ENCODE data around the gene KLF1. TPM values are rescaled to one million over a fixed set of nuclear protein-coding genes. Genes with fewer than 3 reads are reported as not detected.
A peak's percentile ranks its signal among the peaks of the same experiment; 100 is the strongest.

KLF1 gene
- total and polyA plus RNA-seq, 2 of the 8 experiments (the other 6 are each of a cell fraction or from before 2014, with no cell fraction given), result 0.84 to 0.91 TPM

DNA sequence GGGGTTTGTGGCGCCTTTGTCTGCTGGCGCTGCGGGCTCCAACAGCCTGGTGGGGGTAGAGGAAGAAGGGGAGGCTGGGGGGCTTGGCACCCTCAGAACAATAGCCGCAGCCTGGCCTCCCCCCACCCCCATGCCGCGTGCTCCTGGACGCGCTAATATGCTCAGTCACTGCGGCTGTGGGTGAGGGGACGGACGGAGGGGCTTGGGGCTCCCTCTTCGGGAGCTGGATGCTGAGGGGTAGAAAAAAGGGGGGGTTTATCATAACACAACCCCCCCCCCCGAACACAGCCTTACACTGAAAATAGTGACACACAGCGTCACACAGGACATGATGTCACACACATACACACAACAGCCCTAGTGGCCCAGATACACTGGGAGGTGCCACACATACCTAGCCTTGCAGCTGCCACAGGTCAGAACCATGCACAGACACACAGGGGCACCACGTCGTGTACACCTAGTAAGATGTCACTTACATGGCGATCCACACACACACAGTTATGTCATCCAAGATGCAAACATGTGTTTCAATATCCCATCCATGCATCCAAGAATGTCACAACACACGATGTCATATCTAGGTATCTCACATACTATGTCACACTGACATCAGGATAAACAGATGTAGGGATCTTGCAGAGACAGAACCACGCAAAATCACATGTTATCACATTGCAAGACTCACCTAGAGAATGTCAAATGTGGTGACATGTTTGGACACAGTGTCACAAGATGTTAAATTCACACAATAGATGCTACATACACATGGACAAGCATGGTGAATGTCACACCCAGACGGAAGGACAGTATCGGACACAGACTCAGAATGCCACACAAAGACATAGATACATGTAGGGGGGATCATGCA lies 47.9 kb downstream of the KLF1 start:
- H3K9me3 ChIP-seq (ENCODE audit: insufficient read depth in 2 of 2, low read depth in 1 of 2, low read length in 1 of 2), result no peaks in the 10 kb centered on the region
- no peak overlapping the region for H2BK5ac ChIP-seq (ENCODE audit: low read depth, low read length)
- peaks cover 8 to 42% (median 19%) of the 10 kb centered on the region in 4 experiments for H3K4me1 ChIP-seq (replicated peaks in 1 of 4; ENCODE audit: control insufficient read depth in 3 of 4, insufficient read depth in 4 of 4, low read length in 3 of 4)
- H3K4me2 ChIP-seq (ENCODE audit: insufficient read depth in 1 of 2, low read depth in 2 of 2, low read length in 2 of 2), result peak overlapping the region; percentile 73 to 75
- H3K36me3 ChIP-seq (ENCODE audit: control insufficient read depth in 2 of 4, insufficient read depth in 4 of 4, low read length in 3 of 4), result peaks cover 0 to 3% (median 0%) of the 10 kb centered on the region in 4 experiments; a peak in 1 of 8 replicates
- H4K91ac ChIP-seq (replicated peaks; ENCODE audit: insufficient read length, low read length), result no peak overlapping the region
- no peak overlapping the region for H3K27ac ChIP-seq (ENCODE audit: low read depth, low read length)
- H3K23me2 ChIP-seq (ENCODE audit: low read depth, low read length), result peaks cover 25% of the 10 kb centered on the region
- H3K56ac ChIP-seq (replicated peaks; ENCODE audit: insufficient read length, low read depth, low read length), result no peak overlapping the region
- H3K18ac ChIP-seq (ENCODE audit: extremely low read depth, low read length), result no peak overlapping the region
- no peak overlapping the region for H2BK20ac ChIP-seq (ENCODE audit: low read length)
- no peak overlapping the region for H3K23ac ChIP-seq (ENCODE audit: insufficient read length)
- ChIA-PET POLR2A (ENCODE audit: partially characterized antibody) (interaction anchor here (0.6 kb wide), 1 partner anchor 74 kb away, joined by 3 read pairs; no protein-coding TSS in a partner anchor), CTCF (ENCODE audit: partially characterized antibody) (interaction anchor here (0.9 to 1.4 kb wide), 3 partner anchors 9 to 66 kb away, joined by 3 to 6 read pairs (median 4); no protein-coding TSS in a partner anchor)
- H2BK15ac ChIP-seq (ENCODE audit: low read length), result 0 out of 2 replicates have a peak overlapping the region, but pooled peaks have one; percentile 6
- no peak overlapping the region for H3K14ac ChIP-seq (ENCODE audit: insufficient read length)
- no peak overlapping the region for H3K4ac ChIP-seq (replicated peaks; ENCODE audit: insufficient read length, low read depth, low read length)
- H2AK5ac ChIP-seq (ENCODE audit: low read depth, low read length), result peak overlapping the region; percentile 47; the same call in 1 of the 2 replicates
- peak overlapping the region; percentile 59 to 92 (median 62); a peak in 7 of 8 replicates for H3K4me3 ChIP-seq (ENCODE audit: extremely low read depth in 1 of 4, insufficient read depth in 2 of 4, low read depth in 3 of 4, low read length in 4 of 4)
- H2BK12ac ChIP-seq (ENCODE audit: low read depth, low read length), result peak overlapping the region; percentile 77; the same call in 1 of the 2 replicates
- no peak overlapping the region for H2AFZ ChIP-seq (ENCODE audit: low read length)
- TF ChIP-seq PHF8 (conservative IDR thresholded peaks at IDR 0.05; ENCODE audit: low read depth, low read length), result no peak
- TF ChIP-seq, protein P1, sequence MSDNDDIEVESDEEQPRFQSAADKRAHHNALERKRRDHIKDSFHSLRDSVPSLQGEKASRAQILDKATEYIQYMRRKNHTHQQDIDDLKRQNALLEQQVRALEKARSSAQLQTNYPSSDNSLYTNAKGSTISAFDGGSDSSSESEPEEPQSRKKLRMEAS (IDR thresholded peaks at IDR 0.05), result peak; percentile 23; the same call in 1 of the 2 replicates
- H4K8ac ChIP-seq (ENCODE audit: extremely low read depth, insufficient read depth, low read length), result peak overlapping the region; percentile 59; the same call in 1 of the 2 replicates
- H3K79me1 ChIP-seq (ENCODE audit: low read depth, low read length), result peaks cover 11% of the 10 kb centered on the region
- H3K9ac ChIP-seq (replicated peaks in 1 of 4; ENCODE audit: extremely low read depth in 1 of 4, low read depth in 3 of 4, low read length in 3 of 4), result peak overlapping the region in 1 of 4 experiments; percentile 44; a peak in 2 of 7 replicates
- no peak for FAIRE-seq
- no peak for DNase-seq (ENCODE audit: low read depth in 1 of 2, low spot score in 2 of 2)
- no peak overlapping the region for H4K5ac ChIP-seq (ENCODE audit: insufficient read length, low read depth, low read length)
- WGBS, 2 experiments (ENCODE audit: extremely low coverage in 1 of 2, insufficient coverage in 1 of 2, insufficient read length in 1 of 2, insufficient replicate concordance in 2 of 2, low coverage in 1 of 2, low lambda C conversion rate in 2 of 2, missing lambda C conversion rate in 1 of 2), result 36% methylated on average over 16 of the region's 21 CpGs; no CpG with 5 or more reads in 1 of the 2 experiments
- peaks cover 0 to 13% (median 9%) of the 10 kb centered on the region in 4 experiments; a peak in 5 of 7 replicates for H3K27me3 ChIP-seq (replicated peaks in 1 of 4; ENCODE audit: control insufficient read depth in 3 of 4, extremely low read depth in 1 of 4, insufficient read depth in 3 of 4, low read length in 3 of 4)
- H3K79me2 ChIP-seq (ENCODE audit: control insufficient read depth in 1 of 2, insufficient read depth in 2 of 2, low read length in 2 of 2), result peaks cover 0 to 9% of the 10 kb centered on the region in 2 experiments; a peak in 2 of 4 replicates
- H4K20me1 ChIP-seq (replicated peaks in 1 of 2; ENCODE audit: control insufficient read depth in 1 of 2, insufficient read depth in 2 of 2, low read length in 2 of 2), result peaks cover 8 to 21% of the 10 kb centered on the region in 2 experiments
- no peak overlapping the region for H2BK120ac ChIP-seq (replicated peaks; ENCODE audit: low read depth, low read length)

All from H1 (cell line).